Measurements from ENCODE around the gene RASGEF1C. TPM values are rescaled to one million over a fixed set of nuclear protein-coding genes. Genes with fewer than 3 reads are reported as not detected.

Gene RASGEF1C
- total RNA-seq (1 to 10 TPM; 4.4 to 5.0 TPM), polyA plus RNA-seq (ENCODE audit: insufficient read length in 2 of 2) (1 to 10 TPM; 9.4 to 9.7 TPM)
- long read RNA-seq, donor 1, partial matches to known transcripts = 0 of 3 reads
- long read RNA-seq, donor 1, other reads (novel, unspliced or antisense) = 0 of 3 reads
- long read RNA-seq, donor 2, partial matches to known transcripts = 0 of 1 reads
- long read RNA-seq, donor 2, other reads (novel, unspliced or antisense) = 0 of 1 reads
- long read RNA-seq, donor 3, partial matches to known transcripts = 0 of 1 reads
- long read RNA-seq, donor 3, other reads (novel, unspliced or antisense) = 0 of 1 reads
- long read RNA-seq, donor 4 = 0 reads

GRCh38 chr5:180209137-180209581, at the start of gene RASGEF1C:
RASGEF1C (minus strand) TSS chr5:180209211; CDS start chr5:180138052, 71,159 bp downstream.
- H3K27me3 ChIP-seq (ENCODE audit: control insufficient read depth, insufficient read depth, low read length) = peaks cover 15% of the 10 kb centered on the region
- H3K36me3 ChIP-seq (ENCODE audit: control insufficient read depth, insufficient read depth, low read length) = no peaks in the 10 kb centered on the region
- peak; percentile 26 to 92 (median 54) for DNase-seq (ENCODE audit: low read depth in 4 of 6, low spot score in 6 of 6)
- WGBS (ENCODE audit: insufficient coverage) = 3% methylated on average over 55 of the region's 55 CpGs
- H3K4me1 ChIP-seq (ENCODE audit: control insufficient read depth, insufficient read depth, low read length) = peaks cover 29% of the 10 kb centered on the region
- no peaks in the 10 kb centered on the region for H3K9me3 ChIP-seq (ENCODE audit: control insufficient read depth, insufficient read depth, low read length)
- no peak within 1 kb of the TSS for H3K27ac ChIP-seq (ENCODE audit: low read depth, low read length)
- H3K4me3 ChIP-seq (ENCODE audit: low read depth, low read length) = peak within 1 kb of the TSS; percentile 63

GRCh38 chr5:180253036-180253824, 44.2 kb upstream of the RASGEF1C start:
- H3K9me3 ChIP-seq (ENCODE audit: control insufficient read depth, insufficient read depth, low read length) = peaks cover 11% of the 10 kb centered on the region
- WGBS (ENCODE audit: insufficient coverage) = 95% methylated on average over 22 of the region's 24 CpGs
- H3K27ac ChIP-seq (ENCODE audit: low read depth, low read length) = no peak overlapping the region

GRCh38 chr5:180251887-180252286, 42.9 kb upstream of the RASGEF1C start:
- 94% methylated on average over 7 of the region's 7 CpGs for WGBS (ENCODE audit: insufficient coverage)
- H3K9me3 ChIP-seq (ENCODE audit: control insufficient read depth, insufficient read depth, low read length) = peaks cover 9% of the 10 kb centered on the region
- no peak overlapping the region for H3K27ac ChIP-seq (ENCODE audit: low read depth, low read length)
- no peaks in the 10 kb centered on the region for H3K4me1 ChIP-seq (ENCODE audit: control insufficient read depth, insufficient read depth, low read length)
- H3K36me3 ChIP-seq (ENCODE audit: control insufficient read depth, insufficient read depth, low read length) = peaks cover 64% of the 10 kb centered on the region
- H3K27me3 ChIP-seq (ENCODE audit: control insufficient read depth, insufficient read depth, low read length) = no peaks in the 10 kb centered on the region
- no peak for DNase-seq (ENCODE audit: low read depth in 4 of 6, low spot score in 6 of 6)
- no peak overlapping the region for H3K4me3 ChIP-seq (ENCODE audit: low read depth, low read length)

More at GRCh38 chr5:180253036-180253824, 44.2 kb upstream of the RASGEF1C start:
- no peak for DNase-seq (ENCODE audit: low read depth in 4 of 6, low spot score in 6 of 6)
- Histone ChIP-seq H3K27me3 (ENCODE audit: control insufficient read depth, insufficient read depth, low read length) (no peaks in the 10 kb centered on the region), H3K36me3 (ENCODE audit: control insufficient read depth, insufficient read depth, low read length) (peaks cover 55% of the 10 kb centered on the region), H3K4me3 (ENCODE audit: low read depth, low read length) (no peak overlapping the region), H3K4me1 (ENCODE audit: control insufficient read depth, insufficient read depth, low read length) (no peaks in the 10 kb centered on the region)

DNA sequence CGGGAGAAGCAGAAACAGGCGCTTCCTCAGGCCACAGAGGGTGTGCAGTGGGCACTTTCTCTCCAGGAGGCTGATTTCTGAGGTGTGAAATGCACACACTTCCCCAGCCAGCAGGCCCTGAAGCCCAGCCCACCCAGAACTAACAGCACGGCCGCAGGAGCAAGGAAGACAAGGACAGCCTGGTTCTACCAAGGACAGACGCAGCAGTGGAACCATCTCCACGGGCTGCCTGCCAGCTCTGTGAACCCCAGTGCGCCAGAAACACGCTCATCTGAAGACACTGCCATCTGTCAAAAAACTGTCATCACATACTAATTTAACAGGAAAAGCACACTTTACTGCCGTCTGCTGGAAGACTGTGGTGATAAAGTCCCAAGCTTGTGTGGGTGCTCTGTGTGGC, 42.1 kb upstream of the RASGEF1C start:
- WGBS (ENCODE audit: insufficient coverage) = 84% methylated on average over 4 of the region's 9 CpGs
- Histone ChIP-seq H3K4me1 (ENCODE audit: control insufficient read depth, insufficient read depth, low read length) (no peaks in the 10 kb centered on the region), H3K4me3 (ENCODE audit: low read depth, low read length) (no peak overlapping the region), H3K27ac (ENCODE audit: low read depth, low read length) (no peak overlapping the region), H3K27me3 (ENCODE audit: control insufficient read depth, insufficient read depth, low read length) (no peaks in the 10 kb centered on the region), H3K9me3 (ENCODE audit: control insufficient read depth, insufficient read depth, low read length) (peaks cover 9% of the 10 kb centered on the region), H3K36me3 (ENCODE audit: control insufficient read depth, insufficient read depth, low read length) (peaks cover 58% of the 10 kb centered on the region)
- DNase-seq (ENCODE audit: low read depth in 4 of 6, low spot score in 6 of 6) = peak in 2 of 6 donors; percentile 53 to 91

GRCh38 chr5:180250329-180250728, 41.3 kb upstream of the RASGEF1C start:
- Histone ChIP-seq H3K27me3 (ENCODE audit: control insufficient read depth, insufficient read depth, low read length) (no peaks in the 10 kb centered on the region), H3K4me1 (ENCODE audit: control insufficient read depth, insufficient read depth, low read length) (no peaks in the 10 kb centered on the region), H3K36me3 (ENCODE audit: control insufficient read depth, insufficient read depth, low read length) (peaks cover 59% of the 10 kb centered on the region), H3K27ac (ENCODE audit: low read depth, low read length) (no peak overlapping the region), H3K9me3 (ENCODE audit: control insufficient read depth, insufficient read depth, low read length) (peaks cover 9% of the 10 kb centered on the region), H3K4me3 (ENCODE audit: low read depth, low read length) (no peak overlapping the region)
- DNase-seq (ENCODE audit: low read depth in 4 of 6, low spot score in 6 of 6) = no peak
- WGBS (ENCODE audit: insufficient coverage) = 100% methylated on average over 3 of the region's 4 CpGs

DNA sequence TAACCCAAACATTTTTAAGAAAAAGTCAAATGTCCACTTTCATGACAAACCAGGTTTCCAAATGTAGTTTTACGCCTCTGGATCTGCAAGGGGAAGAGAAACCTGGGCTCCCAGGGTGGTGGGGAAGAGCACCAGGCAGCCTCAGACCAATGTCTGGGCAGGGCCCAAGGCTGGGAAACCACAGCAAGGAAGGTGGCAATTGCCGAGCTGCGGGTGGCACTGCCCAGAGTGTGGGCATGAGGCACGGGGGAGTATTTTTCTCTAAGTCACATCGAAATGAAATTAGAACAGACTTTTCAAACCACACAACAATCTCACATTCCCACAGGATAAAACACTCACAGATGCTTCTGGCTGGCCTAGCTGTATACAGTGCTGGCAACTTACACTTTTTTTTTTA, 32.6 kb upstream of the RASGEF1C start:
- WGBS (ENCODE audit: insufficient coverage) = 100% methylated on average over 5 of the region's 5 CpGs
- Histone ChIP-seq H3K27me3 (ENCODE audit: control insufficient read depth, insufficient read depth, low read length) (no peaks in the 10 kb centered on the region), H3K9me3 (ENCODE audit: control insufficient read depth, insufficient read depth, low read length) (no peaks in the 10 kb centered on the region), H3K4me3 (ENCODE audit: low read depth, low read length) (no peak overlapping the region), H3K4me1 (ENCODE audit: control insufficient read depth, insufficient read depth, low read length) (no peaks in the 10 kb centered on the region), H3K27ac (ENCODE audit: low read depth, low read length) (no peak overlapping the region), H3K36me3 (ENCODE audit: control insufficient read depth, insufficient read depth, low read length) (peaks cover 36% of the 10 kb centered on the region)
- no peak for DNase-seq (ENCODE audit: low read depth in 4 of 6, low spot score in 6 of 6)

- Histone ChIP-seq H3K9me3 (ENCODE audit: control insufficient read depth, insufficient read depth, low read length) (no peaks in the 10 kb centered on the region), H3K27me3 (ENCODE audit: control insufficient read depth, insufficient read depth, low read length) (no peaks in the 10 kb centered on the region), H3K4me3 (ENCODE audit: low read depth, low read length) (no peak overlapping the region), H3K27ac (ENCODE audit: low read depth, low read length) (no peak overlapping the region), H3K36me3 (ENCODE audit: control insufficient read depth, insufficient read depth, low read length) (peaks cover 33% of the 10 kb centered on the region), H3K4me1 (ENCODE audit: control insufficient read depth, insufficient read depth, low read length) (no peaks in the 10 kb centered on the region)
- 100% methylated on average over 1 of the region's 2 CpGs for WGBS (ENCODE audit: insufficient coverage)
- DNase-seq (ENCODE audit: low read depth in 4 of 6, low spot score in 6 of 6) = no peak
Observed at GRCh38 chr5:180238631-180239030, 29.6 kb upstream of the RASGEF1C start.

- no CpG with 5 or more reads among the region's 1 CpG for WGBS (ENCODE audit: insufficient coverage)
- H3K4me3 ChIP-seq (ENCODE audit: low read depth, low read length) = no peak overlapping the region
- H3K9me3 ChIP-seq (ENCODE audit: control insufficient read depth, insufficient read depth, low read length) = no peaks in the 10 kb centered on the region
- H3K4me1 ChIP-seq (ENCODE audit: control insufficient read depth, insufficient read depth, low read length) = no peaks in the 10 kb centered on the region
- H3K36me3 ChIP-seq (ENCODE audit: control insufficient read depth, insufficient read depth, low read length) = peaks cover 29% of the 10 kb centered on the region
- H3K27me3 ChIP-seq (ENCODE audit: control insufficient read depth, insufficient read depth, low read length) = no peaks in the 10 kb centered on the region
- no peak for DNase-seq (ENCODE audit: low read depth in 4 of 6, low spot score in 6 of 6)
- H3K27ac ChIP-seq (ENCODE audit: low read depth, low read length) = no peak overlapping the region
Observed at GRCh38 chr5:180235846-180236245, 26.8 kb upstream of the RASGEF1C start.

GRCh38 chr5:180235077-180235476, 26.1 kb upstream of the RASGEF1C start:
- Histone ChIP-seq H3K27me3 (ENCODE audit: control insufficient read depth, insufficient read depth, low read length) (no peaks in the 10 kb centered on the region), H3K27ac (ENCODE audit: low read depth, low read length) (no peak overlapping the region), H3K9me3 (ENCODE audit: control insufficient read depth, insufficient read depth, low read length) (no peaks in the 10 kb centered on the region), H3K36me3 (ENCODE audit: control insufficient read depth, insufficient read depth, low read length) (peaks cover 24% of the 10 kb centered on the region), H3K4me1 (ENCODE audit: control insufficient read depth, insufficient read depth, low read length) (no peaks in the 10 kb centered on the region), H3K4me3 (ENCODE audit: low read depth, low read length) (no peak overlapping the region)
- no peak for DNase-seq (ENCODE audit: low read depth in 4 of 6, low spot score in 6 of 6)
- 0% methylated on average over 2 of the region's 5 CpGs for whole genome bisulfite sequencing (ENCODE audit: insufficient coverage)

Measured in spinal cord (tissue), 10 donors.